HCT116 (cell line): Measurements from ENCODE around the gene KASH5. TPM values are rescaled to one million over a fixed set of nuclear protein-coding genes. Genes with fewer than 3 reads are reported as not detected.
A peak's percentile ranks its signal among the peaks of the same experiment; 100 is the strongest.

Experiments
- ATAC-seq: fragments of 200-7000 bp; cut with Tn5 transposase; 2 replicates; pipeline ENCODE4 v1.9.1; 2020; ENCODE audit warnings: mild to moderate bottlenecking, moderate library complexity
- BruUV-seq: library from RNA; stranded (reverse); fragments of 400-500 nt; replicated peaks from 2 replicates; lab custom pipeline; 2021; lab: Mats Ljungman, UMichigan
- CTCF ChIA-PET: fragments of 300-600 bp; sonication (Branson Sonifier 250); formaldehyde crosslinking; loops from one replicate; lab custom pipeline; 2021; ENCODE audit warnings: antibody characterized with exemption; lab: Charles Lee
- POLR2A ChIA-PET: fragments of 300-600, 350-600 bp; sonication (Branson Sonifier 250); formaldehyde crosslinking; loops from one replicate; lab custom pipeline; 2021; ENCODE audit warnings: antibody characterized with exemption; lab: Charles Lee
- RAD21 ChIA-PET, 2 experiments: fragments of 300-600 bp; sonication (Branson Sonifier 250); formaldehyde crosslinking; loops; one replicate each; lab custom pipeline; 2023; ENCODE audit warnings: low total read pairs in 2 of 2; ENCODE audit not compliant: uncharacterized antibody in 2 of 2, unreplicated experiment in 2 of 2, low non-redundant PET in 1 of 2; lab: Charles Lee
- DNase-seq: peaks from one replicate; pipeline ENCODE4 v3.0.0-alpha.2; 2010; ENCODE audit warnings: low read depth, low spot score
- H2AFZ ChIP-seq: fragments of 200-600 bp; shearing (Covaris generic), sonication (generic); 2 replicates; pipeline ENCODE4 v1.6.1; 2017; ENCODE audit warnings: low read depth, mixed run types, mixed read lengths, antibody characterized with exemption, low read length; ENCODE audit not compliant: poor library complexity, severe bottlenecking
- H3K27ac ChIP-seq: 2 replicates; pipeline ENCODE4 v1.5.1; 2012; ENCODE audit warnings: low read depth, low read length
- H3K27me3 ChIP-seq: fragments of 200-600 bp; sonication (generic); 2 replicates; pipeline ENCODE4 v1.6.1; 2016; ENCODE audit warnings: mixed run types, low read length, mixed read lengths; ENCODE audit not compliant: insufficient read depth
- H3K36me3 ChIP-seq, 2 experiments: fragments of 200-500 bp in 1 of 2; fragments of 200-600 bp in 1 of 2; sonication (Bioruptor generic) in 1 of 2; sonication (generic) in 1 of 2; 2 replicates each; pipeline versions ENCODE4 v1.5.1 to v1.6.1; 2014 to 2016; ENCODE audit warnings: low read length in 2 of 2, inconsistent platforms in 1 of 2, mixed read lengths in 1 of 2, mixed run types in 1 of 2; ENCODE audit not compliant: insufficient read depth in 2 of 2, control insufficient read depth in 1 of 2
- H3K4me1 ChIP-seq, 2 experiments: fragments of 200-600 bp in 1 of 2; sonication (generic) in 1 of 2; 2 replicates each; pipeline versions ENCODE4 v1.5.1 to v1.6.1; 2012 to 2017; ENCODE audit warnings: low read length in 2 of 2, inconsistent platforms in 1 of 2, mild to moderate bottlenecking in 1 of 2, mixed read lengths in 1 of 2, mixed run types in 1 of 2, moderate library complexity in 1 of 2; ENCODE audit not compliant: insufficient read depth in 2 of 2, control insufficient read depth in 1 of 2
- H3K4me2 ChIP-seq: fragments of 200-600 bp; sonication (generic); 2 replicates; pipeline ENCODE4 v1.6.1; 2017; ENCODE audit warnings: mixed run types, low read length, mixed read lengths
- H3K4me3 ChIP-seq, 2 experiments: fragments of 200-600 bp in 1 of 2; sonication (generic) in 1 of 2; replicated peaks in 1 of 2; 2 replicates each; pipeline ENCODE4 v1.5.1; 2011 to 2016; ENCODE audit warnings: low read length in 2 of 2, control low read depth in 1 of 2, low read depth in 1 of 2, mild to moderate bottlenecking in 1 of 2, mixed read lengths in 1 of 2, mixed run types in 1 of 2
- H3K79me2 ChIP-seq: fragments of 200-600 bp; sonication (generic); 2 replicates; pipeline ENCODE4 v1.6.1; 2017; ENCODE audit warnings: mild to moderate bottlenecking, mixed run types, low read length, moderate library complexity, mixed read lengths; ENCODE audit not compliant: insufficient read depth
- H3K9ac ChIP-seq: fragments of 200-600 bp; sonication (generic); 2 replicates; pipeline ENCODE4 v1.6.1; 2016; ENCODE audit warnings: low read length, mixed read lengths
- H3K9me2 ChIP-seq: fragments of 200-600 bp; sonication (generic), shearing (Covaris generic); 2 replicates; pipeline ENCODE4 v1.6.1; 2017; ENCODE audit warnings: mixed run types, mild to moderate bottlenecking, moderate library complexity; ENCODE audit not compliant: insufficient read depth
- H3K9me3 ChIP-seq, 2 experiments: fragments of 200-500 bp in 1 of 2; fragments of 200-600 bp in 1 of 2; sonication (Bioruptor generic) in 1 of 2; sonication (generic) in 1 of 2; 2 replicates each; pipeline ENCODE4 v1.6.1; 2014 to 2017; ENCODE audit warnings: low read length in 2 of 2, mixed read lengths in 2 of 2, inconsistent platforms in 1 of 2, low read depth in 1 of 2, mild to moderate bottlenecking in 1 of 2, mixed run types in 1 of 2, moderate library complexity in 1 of 2; ENCODE audit not compliant: control insufficient read depth in 1 of 2, insufficient read depth in 1 of 2
- H4K20me1 ChIP-seq: fragments of 200-600 bp; sonication (generic), shearing (Covaris generic); 2 replicates; pipeline ENCODE4 v1.6.1; 2017; ENCODE audit warnings: mixed run types, mild to moderate bottlenecking, moderate library complexity; ENCODE audit not compliant: insufficient read depth
- CBX3 ChIP-seq: IDR thresholded peaks from 2 replicates; pipeline ENCODE4 v1.6.1; 2012; ENCODE audit warnings: low read depth
- CEBPB ChIP-seq: IDR thresholded peaks from 2 replicates; pipeline ENCODE4 v1.6.1; 2012; ENCODE audit warnings: low read depth
- EZH2 ChIP-seq: fragments of 200-600 bp; sonication (generic); IDR thresholded peaks from 2 replicates; pipeline ENCODE4 v1.6.1; 2017; ENCODE audit warnings: antibody characterized with exemption, mixed run types
- EZH2phosphoT487 ChIP-seq: fragments of 200-600 bp; IDR thresholded peaks from 2 replicates; pipeline ENCODE4 v1.6.1; 2018; ENCODE audit warnings: antibody characterized with exemption, borderline replicate concordance
- FOSL1 ChIP-seq: IDR thresholded peaks from 2 replicates; pipeline ENCODE4 v1.6.1; 2012; ENCODE audit warnings: low read depth
- JUND ChIP-seq: IDR thresholded peaks from 2 replicates; pipeline ENCODE4 v1.6.1; 2012
- MAX ChIP-seq: IDR thresholded peaks from 2 replicates; pipeline ENCODE4 v1.6.1; 2012
- POLR2A ChIP-seq: IDR thresholded peaks from 2 replicates; pipeline ENCODE4 v1.7.0; 2011; ENCODE audit warnings: borderline replicate concordance; ENCODE audit not compliant: insufficient read depth, insufficient read length; ENCODE audit errors: extremely low read depth
- POLR2AphosphoS5 ChIP-seq: IDR thresholded peaks from 2 replicates; pipeline ENCODE4 v1.6.1; 2011; ENCODE audit warnings: mild to moderate bottlenecking, low read depth, low read length, moderate library complexity
- RAD21 ChIP-seq: IDR thresholded peaks from 2 replicates; pipeline ENCODE4 v1.6.1; 2012; ENCODE audit warnings: low read depth, mild to moderate bottlenecking
- SIN3A ChIP-seq: IDR thresholded peaks from 2 replicates; pipeline ENCODE4 v1.6.1; 2012; ENCODE audit warnings: low read depth
- YY1 ChIP-seq: IDR thresholded peaks from 2 replicates; pipeline ENCODE4 v1.6.1; 2011; ENCODE audit warnings: low read length, low read depth, moderate library complexity, mild to moderate bottlenecking; ENCODE audit not compliant: insufficient replicate concordance; ENCODE audit errors: extremely low read depth
- intact Hi-C: fragments of 100-400 bp; cut with micrococcal nuclease; formaldehyde crosslinking; loops from 2 replicates; pipeline ENCODE4 v1.10.0; 2022
- total RNA-seq: library from RNA; stranded (reverse); gene quantifications from one replicate; pipeline ENCODE4 v1.2.1, GENCODE V29; 2021; ENCODE audit not compliant: unreplicated experiment
- TF ChIP-seq, protein P1 (sequence below), 3 experiments: fragments of 200-600 bp in 1 of 3; sonication (generic) in 1 of 3; IDR thresholded peaks in 2 of 3; conservative IDR thresholded peaks in 1 of 3; 2 replicates each; pipeline ENCODE4 v1.5.1; 2012 to 2017; ENCODE audit warnings: low read depth in 2 of 3, low read length in 2 of 3, antibody characterized with exemption in 1 of 3, borderline replicate concordance in 1 of 3, control low read depth in 1 of 3, mild to moderate bottlenecking in 1 of 3, mixed read lengths in 1 of 3, mixed run types in 1 of 3, moderate library complexity in 1 of 3; ENCODE audit not compliant: insufficient read depth in 1 of 3

KASH5 gene
- total RNA-seq, 1 experiment from 2014 or later, result not detected

- TF ChIP-seq YY1 (no peak), POLR2A (no peak), CEBPB (no peak), JUND (no peak), MAX (no peak), EZH2 (no peak)
These were observed 60.4 kb downstream of the KASH5 start (continued) for GRCh38 chr19:49448432-49448786.

- Histone ChIP-seq H3K9me2 (no peaks in the 10 kb centered on the region), H3K4me3 (peak overlapping the region; percentile 98 to 100), H3K27me3 (no peaks in the 10 kb centered on the region), H2AFZ (no peak overlapping the region), H3K4me1 (peaks cover 23 to 41% of the 10 kb centered on the region in 2 experiments; a peak in 3 of 4 replicates), H3K27ac (peak overlapping the region; percentile 91), H3K9me3 (no peaks in the 10 kb centered on the region), H3K4me2 (peak overlapping the region; percentile 90), H3K9ac (peak overlapping the region; percentile 99), H3K79me2 (peaks cover 34% of the 10 kb centered on the region), H4K20me1 (no peaks in the 10 kb centered on the region), H3K36me3 (peaks cover 14 to 16% of the 10 kb centered on the region in 2 experiments; a peak in 2 of 4 replicates)
- TF ChIP-seq POLR2AphosphoS5, result no peak
- TF ChIP-seq POLR2A, result no peak
- no peak for TF ChIP-seq SIN3A
- TF ChIP-seq FOSL1, result no peak
- TF ChIP-seq EZH2phosphoT487, result no peak
- no peak for TF ChIP-seq CBX3
- TF ChIP-seq, protein P1, sequence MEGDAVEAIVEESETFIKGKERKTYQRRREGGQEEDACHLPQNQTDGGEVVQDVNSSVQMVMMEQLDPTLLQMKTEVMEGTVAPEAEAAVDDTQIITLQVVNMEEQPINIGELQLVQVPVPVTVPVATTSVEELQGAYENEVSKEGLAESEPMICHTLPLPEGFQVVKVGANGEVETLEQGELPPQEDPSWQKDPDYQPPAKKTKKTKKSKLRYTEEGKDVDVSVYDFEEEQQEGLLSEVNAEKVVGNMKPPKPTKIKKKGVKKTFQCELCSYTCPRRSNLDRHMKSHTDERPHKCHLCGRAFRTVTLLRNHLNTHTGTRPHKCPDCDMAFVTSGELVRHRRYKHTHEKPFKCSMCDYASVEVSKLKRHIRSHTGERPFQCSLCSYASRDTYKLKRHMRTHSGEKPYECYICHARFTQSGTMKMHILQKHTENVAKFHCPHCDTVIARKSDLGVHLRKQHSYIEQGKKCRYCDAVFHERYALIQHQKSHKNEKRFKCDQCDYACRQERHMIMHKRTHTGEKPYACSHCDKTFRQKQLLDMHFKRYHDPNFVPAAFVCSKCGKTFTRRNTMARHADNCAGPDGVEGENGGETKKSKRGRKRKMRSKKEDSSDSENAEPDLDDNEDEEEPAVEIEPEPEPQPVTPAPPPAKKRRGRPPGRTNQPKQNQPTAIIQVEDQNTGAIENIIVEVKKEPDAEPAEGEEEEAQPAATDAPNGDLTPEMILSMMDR (IDR thresholded peaks at IDR 0.05 in 2 of 3, conservative IDR thresholded peaks at IDR 0.05 in 1 of 3; ENCODE audit: borderline replicate concordance in 1 of 3, insufficient read depth in 1 of 3, low read depth in 2 of 3, low read length in 2 of 3), result no peak
- TF ChIP-seq RAD21, result no peak
- TF ChIP-seq MAX, result no peak
- ChIA-PET RAD21 (no interaction called here), POLR2A (no interaction called here), CTCF (no interaction called here)
- intact Hi-C loops, result no loop called here
- DNase-seq (no peak), ATAC-seq (no peak)
- BruUV-seq, result no TSS peak
These were observed 62.4 kb downstream of the KASH5 start for GRCh38 chr19:49450405-49450804.
